GM12878 (cell line): ENCODE measurements around the gene CABLES1. TPM values are rescaled to one million over a fixed set of nuclear protein-coding genes. Genes with fewer than 3 reads are reported as not detected.

Experiments used
- BCL11A ChIP-seq: IDR thresholded peaks from 2 replicates; pipeline ENCODE4 v1.6.1; 2011; ENCODE audit warnings: low read depth, low read length
- CBX5 ChIP-seq: sonication (generic); IDR thresholded peaks from 2 replicates; pipeline ENCODE4 v1.6.1; 2016; ENCODE audit warnings: low read depth, moderate library complexity, mild to moderate bottlenecking, inconsistent platforms
- CREB1 ChIP-seq: IDR thresholded peaks from 2 replicates; pipeline ENCODE4 v1.6.1; 2012; ENCODE audit warnings: low read depth, mild to moderate bottlenecking, inconsistent platforms
- DPF2 ChIP-seq: fragments of 450-650 bp; IDR thresholded peaks from 2 replicates; pipeline ENCODE4 v1.6.1; 2017; ENCODE audit warnings: mild to moderate bottlenecking
- EP300 ChIP-seq, 2 experiments: fragments of 150-350 bp in 1 of 2; IDR thresholded peaks; 2 replicates each; pipeline ENCODE4 v1.6.1; 2011 to 2012; ENCODE audit warnings: low read depth in 2 of 2, low read length in 2 of 2, borderline replicate concordance in 1 of 2, improper control_type of control experiment in 1 of 2, inconsistent platforms in 1 of 2; ENCODE audit not compliant: control insufficient read depth in 1 of 2
- GATAD2B ChIP-seq: fragments of 450-650 bp; conservative IDR thresholded peaks from 2 replicates; pipeline ENCODE4 v1.6.1; 2017; ENCODE audit warnings: low read depth, mild to moderate bottlenecking, moderate library complexity
- IKZF2 ChIP-seq, 2 experiments: fragments of 450-650 bp; IDR thresholded peaks; 2 replicates each; pipeline ENCODE4 v1.6.1; 2017; ENCODE audit warnings: mild to moderate bottlenecking in 2 of 2, moderate library complexity in 2 of 2
- MEF2A ChIP-seq: IDR thresholded peaks from 2 replicates; pipeline ENCODE4 v1.6.1; 2011; ENCODE audit warnings: low read depth, mild to moderate bottlenecking, low read length, moderate library complexity; ENCODE audit not compliant: insufficient read depth
- MEF2B ChIP-seq: fragments of 450-650 bp; IDR thresholded peaks from 2 replicates; pipeline ENCODE4 v1.6.1; 2018; ENCODE audit warnings: mild to moderate bottlenecking, moderate library complexity; ENCODE audit not compliant: partially characterized antibody, poor library complexity, severe bottlenecking
- MLLT1 ChIP-seq: fragments of 450-650 bp; IDR thresholded peaks from 2 replicates; pipeline ENCODE4 v1.6.1; 2016; ENCODE audit warnings: mild to moderate bottlenecking
- PAX5 ChIP-seq: IDR thresholded peaks from 2 replicates; pipeline ENCODE4 v1.6.1; 2011; ENCODE audit warnings: low read depth, low read length, borderline replicate concordance
- PBX3 ChIP-seq: IDR thresholded peaks from 2 replicates; pipeline ENCODE4 v1.6.1; 2011; ENCODE audit warnings: mild to moderate bottlenecking, low read depth, low read length, moderate library complexity; ENCODE audit not compliant: insufficient replicate concordance
- POU2F2 ChIP-seq: IDR thresholded peaks from 3 replicates; pipeline ENCODE4 v1.6.1; 2011; ENCODE audit warnings: low read depth, mild to moderate bottlenecking, low read length, borderline replicate concordance
- RAD51 ChIP-seq: fragments of 450-650 bp; IDR thresholded peaks from 2 replicates; pipeline ENCODE4 v1.6.1; 2016; ENCODE audit warnings: moderate library complexity, mild to moderate bottlenecking, inconsistent platforms
- RELB ChIP-seq: fragments of 450-650 bp; IDR thresholded peaks from 2 replicates; pipeline ENCODE4 v1.6.1; 2017; ENCODE audit warnings: low read depth, mild to moderate bottlenecking, moderate library complexity
- SKIL ChIP-seq: fragments of 450-650 bp; IDR thresholded peaks from 2 replicates; pipeline ENCODE4 v1.6.1; 2017; ENCODE audit warnings: mild to moderate bottlenecking, low read depth, inconsistent platforms; ENCODE audit not compliant: poor library complexity, severe bottlenecking
- SMARCA5 ChIP-seq: fragments of 450-650 bp; IDR thresholded peaks from 2 replicates; pipeline ENCODE4 v1.6.1; 2017; ENCODE audit warnings: mild to moderate bottlenecking
- TCF12 ChIP-seq: IDR thresholded peaks from 2 replicates; pipeline ENCODE4 v1.6.1; 2011; ENCODE audit warnings: low read depth, mild to moderate bottlenecking, low read length
- TCF3 ChIP-seq: IDR thresholded peaks from 2 replicates; pipeline ENCODE4 v1.6.1; 2012; ENCODE audit warnings: low read depth, mild to moderate bottlenecking, low read length, borderline replicate concordance; ENCODE audit not compliant: insufficient read depth
- YY1 ChIP-seq: IDR thresholded peaks from 2 replicates; pipeline ENCODE4 v1.6.1; 2011; ENCODE audit warnings: low read depth, mild to moderate bottlenecking, low read length
- ZBED1 ChIP-seq: IDR thresholded peaks from 2 replicates; pipeline ENCODE4 v1.6.1; 2016; ENCODE audit warnings: borderline replicate concordance
- ZNF217 ChIP-seq: fragments of 450-650 bp; IDR thresholded peaks from 2 replicates; pipeline ENCODE4 v1.6.1; 2017; ENCODE audit warnings: antibody characterized with exemption, mild to moderate bottlenecking
- ZNF24 ChIP-seq: fragments of 450-650 bp; IDR thresholded peaks from 2 replicates; pipeline ENCODE4 v1.6.1; 2017; ENCODE audit warnings: antibody characterized with exemption, mild to moderate bottlenecking
- polyA plus RNA-seq, 11 experiments: library from polyadenylated mRNA; depleted of rRNA in 4 of 11; unstranded in 6 of 11; stranded (reverse) in 5 of 11; fragments of >200 nt; fragmentation: Nextera tagmentation in 4 of 11; fragmentation: Illumina TruSeq in 1 of 11; extraction: Ambion mirVana in 4 of 11; extraction: Trizol in 1 of 11; gene quantifications; 1 replicate in 1 of 11; 2 replicates in 10 of 11; pipeline versions ENCODE4 v1.2.1 to v1.2.3, GENCODE V29; 2011 to 2016; ENCODE audit warnings: inconsistent platforms in 2 of 11, missing spikeins in 2 of 11, low read depth in 1 of 11
- total RNA-seq, 4 experiments: library from RNA; depleted of rRNA in 3 of 4; stranded (reverse); fragments of >200 nt in 3 of 4; fragmentation: Illumina TruSeq in 1 of 4; extraction: Trizol in 1 of 4; gene quantifications; 2 replicates each; pipeline versions ENCODE4 v1.2.1 to v1.2.3, GENCODE V29; 2013 to 2021

CABLES1 gene
- total and polyA plus RNA-seq, 10 of the 15 experiments (the other 5 are each of a cell fraction or from before 2014, with no cell fraction given), result 2.9 to 27.2 (median 8.2) TPM

- TF ChIP-seq MLLT1, result peak; percentile 95
- TF ChIP-seq ZNF217, result peak; percentile 91
- peak; percentile 94 for TF ChIP-seq SMARCA5
- peak; percentile 95 for TF ChIP-seq RELB
- peak; percentile 94 to 98 for TF ChIP-seq EP300 (IDR thresholded peaks at IDR 0.05; ENCODE audit: borderline replicate concordance in 1 of 2, control insufficient read depth in 1 of 2, low read depth in 2 of 2, low read length in 2 of 2)
- peak; percentile 75 for TF ChIP-seq GATAD2B
- TF ChIP-seq POU2F2, result peak; percentile 83; the same call in 2 of the 3 replicates
- peak; percentile 77 for TF ChIP-seq ZNF24
- peak; percentile 99 for TF ChIP-seq TCF3
- TF ChIP-seq DPF2, result peak; percentile 92
- TF ChIP-seq YY1, result 0 out of 2 replicates have a peak, but pooled peaks have one; percentile 8
- peak; percentile 50; the same call in 1 of the 2 replicates for TF ChIP-seq MEF2A
- TF ChIP-seq RAD51, result peak; percentile 16; the same call in 1 of the 2 replicates
- TF ChIP-seq ZBED1, result peak; percentile 55; the same call in 1 of the 2 replicates
- TF ChIP-seq IKZF2 (IDR thresholded peaks at IDR 0.05), result peak; percentile 96 to 98
- peak; percentile 97 for TF ChIP-seq MEF2B
- peak; percentile 100 for TF ChIP-seq TCF12
- peak; percentile 63 for TF ChIP-seq CREB1
- TF ChIP-seq BCL11A, result peak; percentile 85
- peak; percentile 93 for TF ChIP-seq PAX5
- 0 out of 2 replicates have a peak, but pooled peaks have one; percentile 51 for TF ChIP-seq CBX5
- TF ChIP-seq PBX3, result peak; percentile 47
- peak; percentile 94 for TF ChIP-seq SKIL
Measured at GRCh38 chr18:23241833-23242496, 106.7 kb downstream of the CABLES1 start (continued).
